Measurements from ENCODE around the gene GANC.

GANC gene

DNA sequence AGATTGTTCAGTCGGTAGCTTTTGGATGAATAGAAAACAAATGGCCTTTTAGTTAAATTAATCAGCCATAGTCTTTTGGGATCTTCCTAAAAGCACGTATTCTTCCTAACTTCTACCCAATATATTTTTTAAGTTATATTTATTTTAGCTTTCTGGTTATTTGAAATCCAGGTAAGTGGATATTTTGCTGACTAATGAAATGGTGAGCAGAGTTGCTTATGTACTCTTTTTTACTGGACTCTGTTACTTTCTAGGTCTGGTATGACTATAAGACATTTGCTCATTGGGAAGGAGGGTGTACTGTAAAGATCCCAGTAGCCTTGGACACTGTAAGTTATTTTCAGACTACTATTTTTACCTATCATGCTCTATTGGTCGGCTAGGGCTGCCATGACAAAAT lies 72.5 kb downstream of the GANC start:
- DNase-seq (ENCODE audit: low read depth, low spot score): no peak

DNA sequence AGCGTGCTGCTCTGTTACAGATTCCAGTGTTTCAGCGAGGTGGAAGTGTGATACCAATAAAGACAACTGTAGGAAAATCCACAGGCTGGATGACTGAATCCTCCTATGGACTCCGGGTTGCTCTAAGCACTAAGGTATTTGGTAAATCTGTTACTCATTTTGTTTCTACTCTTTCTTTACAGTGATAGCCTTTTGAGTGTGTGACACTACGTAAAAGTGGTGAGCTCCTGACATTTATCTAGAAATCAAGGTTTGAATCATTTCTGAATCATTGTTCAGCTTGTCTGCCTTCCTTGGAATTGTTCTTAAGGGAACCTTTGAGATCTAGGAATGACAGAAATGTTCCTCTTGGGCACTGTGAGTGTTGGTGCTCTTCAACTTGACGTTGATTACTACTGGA lies 75.1 kb downstream of the GANC start:
- DNase-seq (ENCODE audit: low read depth, low spot score): no peak

DNA sequence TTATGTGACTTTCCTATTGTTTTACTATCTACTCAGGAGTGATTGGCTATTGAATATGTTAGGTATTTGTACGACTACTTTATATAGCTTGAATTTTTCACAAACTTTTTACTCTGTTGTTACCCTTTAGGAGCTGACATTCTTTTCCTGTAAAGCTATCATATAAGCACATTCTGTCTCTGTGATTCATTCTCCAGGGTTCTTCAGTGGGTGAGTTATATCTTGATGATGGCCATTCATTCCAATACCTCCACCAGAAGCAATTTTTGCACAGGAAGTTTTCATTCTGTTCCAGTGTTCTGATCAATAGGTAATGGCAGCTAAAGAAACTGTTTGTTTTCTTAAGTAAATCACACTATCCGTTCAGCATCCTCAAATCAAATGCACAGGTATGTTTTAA lies 76.2 kb downstream of the GANC start:
- no peak for DNase-seq (ENCODE audit: low read depth, low spot score)

DNA sequence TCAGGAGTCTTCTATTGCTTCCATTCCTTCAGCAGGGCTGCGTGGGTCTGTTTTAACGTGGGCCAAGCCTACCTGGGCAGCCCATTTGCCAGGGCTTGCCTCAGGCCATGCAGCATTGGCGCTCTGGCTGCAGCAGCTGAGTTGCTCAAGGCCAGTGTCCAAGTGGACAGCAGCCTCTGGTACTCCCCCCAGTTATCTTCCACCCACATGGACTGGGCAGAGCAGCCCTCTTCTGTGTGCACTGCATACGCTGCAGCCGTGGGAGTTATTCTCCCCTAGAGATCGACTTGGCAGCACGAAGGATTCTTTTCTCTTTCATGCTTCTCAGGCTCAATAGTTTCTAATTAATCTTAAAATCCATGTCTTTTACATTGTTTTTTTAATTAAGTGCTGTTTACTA lies 79.4 kb downstream of the GANC start:
- no peak for DNase-seq (ENCODE audit: low read depth, low spot score)

DNA sequence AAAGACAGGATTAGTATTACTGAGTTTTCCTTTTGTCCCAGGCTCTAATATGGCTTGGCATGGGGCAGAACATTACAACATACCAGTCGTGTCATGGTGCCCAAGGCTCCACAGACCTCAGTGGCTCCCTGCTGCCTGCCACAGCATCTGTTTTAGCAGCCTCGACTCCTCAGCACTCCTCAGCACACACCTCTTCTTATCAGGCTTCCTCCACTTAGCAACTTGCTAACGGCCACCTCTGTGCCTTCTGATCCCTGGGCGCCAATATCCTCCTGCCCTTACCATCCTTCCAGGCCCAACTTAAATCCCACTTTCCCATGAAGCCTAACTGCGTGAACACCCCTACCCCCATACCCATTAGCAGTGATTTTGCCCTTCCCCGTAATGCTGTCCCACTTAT lies 80.1 kb downstream of the GANC start:
- no peak for DNase-seq (ENCODE audit: low read depth, low spot score)

DNA sequence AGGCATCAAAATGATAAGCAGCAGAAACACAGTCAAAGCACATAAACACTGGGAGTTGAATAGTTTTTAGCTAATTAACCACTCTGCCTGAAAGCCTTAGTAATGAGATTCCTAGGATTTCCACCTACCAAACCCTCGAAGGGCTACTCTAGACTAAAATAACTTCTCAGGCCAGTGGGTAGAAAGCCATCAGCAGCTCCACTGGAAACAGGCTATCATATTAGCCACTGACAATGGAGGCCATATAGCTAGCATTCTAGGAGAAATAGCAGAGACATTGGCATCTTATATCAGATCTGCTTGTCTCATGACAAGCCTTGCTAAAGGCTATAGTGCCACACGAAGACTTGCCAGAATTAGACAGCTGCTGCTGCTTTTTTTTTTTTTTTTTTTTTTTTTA lies 81.8 kb downstream of the GANC start:
- DNase-seq (ENCODE audit: low read depth, low spot score): no peak

DNA sequence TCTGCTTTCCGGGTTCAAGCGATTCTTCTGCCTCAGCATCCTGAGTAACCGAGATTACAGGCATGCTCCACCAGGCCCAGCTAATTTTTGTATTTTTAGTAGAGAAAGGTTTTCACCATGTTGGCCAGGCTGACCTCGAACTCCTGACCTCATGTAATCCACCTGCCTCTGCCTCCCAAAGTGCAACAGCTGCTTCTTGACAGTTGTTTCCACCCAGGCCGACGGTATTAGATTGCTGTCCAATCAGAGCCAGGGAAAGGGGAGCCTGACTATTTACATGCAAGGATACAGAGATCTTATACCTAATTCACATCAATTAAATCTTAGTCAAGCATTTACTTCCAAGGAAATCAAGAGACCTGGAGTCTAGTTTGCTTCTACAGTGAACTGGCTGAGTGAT lies 82.3 kb downstream of the GANC start:
- no peak for DNase-seq (ENCODE audit: low read depth, low spot score)

DNA sequence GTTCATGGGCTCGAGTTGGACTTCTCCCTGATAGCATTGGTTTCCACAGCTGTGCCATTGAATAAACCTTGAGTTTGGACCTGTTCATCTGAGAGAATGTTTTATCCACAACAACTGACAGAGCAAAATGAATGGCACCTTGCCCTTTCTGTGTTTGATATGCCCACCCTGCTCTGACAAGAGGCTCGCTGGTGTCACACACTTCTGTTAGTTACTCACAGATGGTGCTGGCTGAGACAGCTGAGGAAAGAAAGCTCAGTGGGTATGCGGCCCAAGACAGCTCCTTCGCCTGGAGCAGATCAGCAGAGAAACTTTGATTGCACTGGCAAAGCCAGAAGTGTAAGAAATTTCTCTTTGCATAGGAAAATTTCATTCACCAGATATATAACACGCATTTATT lies 83.8 kb downstream of the GANC start:
- DNase-seq (ENCODE audit: low read depth, low spot score): no peak

DNA sequence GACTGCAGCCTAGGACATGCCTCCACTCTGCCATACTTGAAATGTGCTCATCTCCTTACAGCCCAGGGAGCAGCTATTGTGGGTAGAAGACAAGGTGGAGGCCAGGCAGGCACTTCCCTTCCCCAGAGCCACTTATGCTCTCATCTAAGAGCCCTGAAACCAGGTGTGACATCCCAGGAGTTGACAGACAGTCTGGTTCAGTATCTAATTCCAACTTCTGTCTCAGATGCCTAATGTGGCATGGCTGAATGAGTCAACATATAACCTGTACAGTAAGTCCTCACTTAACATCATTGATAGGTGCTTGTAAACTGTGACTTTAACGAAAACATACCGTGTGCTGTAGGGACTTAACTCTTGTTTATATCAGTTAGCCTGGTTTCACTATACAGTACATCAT lies 85.1 kb downstream of the GANC start:
- DNase-seq (ENCODE audit: low read depth, low spot score): no peak

DNA sequence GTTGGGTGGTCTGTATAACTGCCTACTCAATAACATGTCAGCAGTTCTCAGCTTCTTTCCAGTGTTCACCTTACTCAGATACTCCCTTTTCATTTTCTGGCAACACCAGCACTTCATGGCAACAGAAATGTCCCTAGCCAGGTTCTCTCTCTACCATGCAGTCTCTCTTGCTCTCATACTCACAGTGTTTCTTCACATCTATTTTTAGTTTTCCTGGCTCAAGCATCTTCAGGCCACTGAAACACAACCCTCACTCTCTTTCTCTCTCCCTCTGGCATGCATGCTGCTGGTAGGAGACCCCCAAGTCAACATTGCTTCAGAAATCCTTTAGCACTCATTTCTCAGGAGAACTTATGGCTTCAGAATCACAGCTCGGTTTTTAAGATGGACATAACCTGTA lies 86.2 kb downstream of the GANC start, which contains the start of gene CAPN3:
CAPN3 (plus strand) TSS at position 253 of the 400 bp plus-strand sequence. CDS start 305 bp downstream, outside the sequence.
- no peak for DNase-seq (ENCODE audit: low read depth, low spot score)

DNA sequence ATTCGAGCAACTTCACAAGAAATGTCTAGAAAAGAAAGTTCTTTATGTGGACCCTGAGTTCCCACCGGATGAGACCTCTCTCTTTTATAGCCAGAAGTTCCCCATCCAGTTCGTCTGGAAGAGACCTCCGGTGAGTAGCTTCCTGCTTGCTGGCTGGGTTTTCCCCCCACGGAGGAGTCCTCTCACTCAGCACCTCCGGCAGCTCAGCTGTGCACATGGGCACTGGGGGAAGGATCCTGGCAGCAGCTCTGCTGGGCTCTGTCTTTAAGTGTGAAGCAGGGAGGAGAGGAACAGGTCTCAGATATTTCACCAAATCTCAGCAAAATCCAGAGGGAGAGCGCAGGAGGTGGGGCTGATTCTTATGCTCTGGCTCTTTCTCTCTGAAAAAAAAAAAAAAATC lies 87.0 kb downstream of the GANC start:
- DNase-seq (ENCODE audit: low read depth, low spot score): no peak

DNA sequence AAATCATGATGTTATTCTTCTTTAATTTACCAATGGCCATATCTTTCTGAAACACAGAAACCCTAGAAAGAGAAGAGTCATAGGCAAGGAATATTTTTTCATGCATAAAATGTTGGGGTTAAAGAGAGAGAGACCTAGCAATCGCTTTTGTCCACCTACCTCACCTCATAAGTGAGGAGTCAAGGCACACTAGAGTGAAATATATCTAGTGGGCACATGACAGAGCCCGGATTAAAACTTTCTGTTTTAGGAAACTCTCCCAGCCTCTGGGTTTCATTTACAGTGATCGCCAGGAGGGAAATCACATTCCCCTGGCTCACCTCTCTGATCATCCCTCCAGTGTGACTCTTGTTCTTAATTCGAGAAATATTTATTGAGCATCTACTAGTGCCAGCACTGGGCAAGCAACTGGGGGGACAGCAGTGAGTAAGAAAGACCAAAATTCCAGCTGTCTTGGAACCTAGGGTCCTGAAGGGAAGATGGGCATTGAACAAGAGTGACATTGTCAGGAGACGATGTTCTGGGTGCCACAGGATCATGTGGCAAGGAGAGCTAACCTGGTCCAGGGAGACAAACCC lies 87.6 kb downstream of the GANC start:
- no peak for DNase-seq (ENCODE audit: low read depth, low spot score)

DNA sequence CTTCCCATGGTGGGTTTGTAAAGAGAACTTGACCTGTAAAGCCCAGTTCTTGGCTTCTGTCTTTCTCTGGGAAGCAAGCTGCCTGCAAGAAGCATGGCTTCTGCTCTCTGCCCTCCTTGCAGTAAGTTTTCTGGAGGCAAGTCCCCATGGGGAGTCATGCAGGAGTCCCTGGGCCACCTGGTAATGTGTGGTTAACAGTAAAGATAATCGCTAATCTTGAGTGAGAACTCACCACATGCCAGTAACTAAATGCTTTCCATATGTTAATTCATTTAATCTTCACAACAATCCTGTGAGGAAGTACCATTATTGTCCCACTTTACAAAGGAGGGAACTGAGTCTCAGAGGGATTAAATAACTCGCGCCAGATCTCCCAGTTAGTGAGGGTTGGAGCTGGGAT lies 90.5 kb downstream of the GANC start:
- DNase-seq (ENCODE audit: low read depth, low spot score): no peak

DNA sequence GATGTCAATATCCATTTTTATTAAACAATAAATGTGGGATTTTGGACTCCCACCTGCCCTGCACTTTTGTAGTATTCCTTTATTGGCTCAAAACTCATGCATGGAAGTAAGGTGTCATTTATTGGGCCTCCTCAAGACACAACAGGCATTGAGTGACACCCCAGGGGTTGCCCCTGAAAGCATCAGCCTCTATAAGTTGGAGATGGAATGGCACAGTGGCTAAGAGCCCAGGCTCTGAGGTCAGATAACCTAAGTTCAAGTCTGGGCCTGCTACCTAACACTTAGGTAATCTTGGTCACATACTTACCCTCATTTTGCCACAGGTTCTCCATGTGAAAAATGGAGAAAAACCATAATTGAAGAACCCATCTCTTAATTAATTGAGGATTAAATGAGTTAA lies 90.9 kb downstream of the GANC start:
- DNase-seq (ENCODE audit: low read depth, low spot score): no peak

DNA sequence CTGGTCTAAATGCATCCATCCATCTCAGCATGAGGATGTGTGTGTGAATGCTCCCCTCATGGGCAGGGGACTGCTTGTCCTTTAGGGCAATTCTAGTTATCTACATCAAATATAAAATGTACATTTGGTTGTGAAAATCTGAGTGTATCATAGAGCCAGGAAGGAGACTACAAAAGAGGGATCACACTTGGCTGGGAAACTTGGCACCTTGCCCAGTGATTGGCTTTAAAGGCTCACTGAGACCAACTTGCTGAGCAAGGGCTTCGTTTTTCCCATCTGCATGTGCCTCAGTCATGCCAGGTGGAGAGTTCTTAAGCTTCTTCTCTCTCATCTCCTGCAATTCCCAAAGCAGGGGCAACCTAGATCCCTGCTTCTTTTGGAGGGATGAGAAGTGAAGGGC lies 91.5 kb downstream of the GANC start:
- no peak for DNase-seq (ENCODE audit: low read depth, low spot score)

DNA sequence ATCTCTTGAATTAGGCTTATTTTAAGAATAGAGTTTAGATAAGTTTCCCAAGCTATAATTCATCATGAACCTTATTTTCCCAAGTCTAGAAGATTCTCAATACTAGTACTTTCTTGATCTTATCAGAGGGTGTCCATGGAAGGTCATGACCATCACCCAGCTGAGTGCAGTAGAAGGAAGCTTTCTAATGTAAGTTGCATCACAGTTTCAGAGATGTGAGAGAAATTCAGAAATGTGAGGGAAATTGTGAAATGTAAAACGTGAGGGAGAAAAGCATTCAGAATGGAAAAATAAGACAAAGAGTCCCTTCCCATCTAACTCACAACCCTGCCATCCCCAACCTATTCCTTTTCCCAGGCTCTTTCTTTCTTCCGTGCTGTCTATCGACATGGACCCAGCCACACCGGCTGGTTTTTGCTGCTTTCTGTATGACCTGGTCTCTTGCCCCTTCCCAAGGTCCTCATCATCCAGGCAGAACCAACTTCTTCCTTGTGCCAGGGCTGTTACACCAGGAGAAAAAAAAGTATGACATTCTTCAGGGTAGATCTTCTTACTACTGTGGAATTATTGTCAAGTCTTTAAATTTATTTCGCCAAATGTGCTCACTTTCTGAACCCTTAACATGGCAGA lies 93.0 kb downstream of the GANC start:
- DNase-seq (ENCODE audit: low read depth, low spot score): no peak

DNA sequence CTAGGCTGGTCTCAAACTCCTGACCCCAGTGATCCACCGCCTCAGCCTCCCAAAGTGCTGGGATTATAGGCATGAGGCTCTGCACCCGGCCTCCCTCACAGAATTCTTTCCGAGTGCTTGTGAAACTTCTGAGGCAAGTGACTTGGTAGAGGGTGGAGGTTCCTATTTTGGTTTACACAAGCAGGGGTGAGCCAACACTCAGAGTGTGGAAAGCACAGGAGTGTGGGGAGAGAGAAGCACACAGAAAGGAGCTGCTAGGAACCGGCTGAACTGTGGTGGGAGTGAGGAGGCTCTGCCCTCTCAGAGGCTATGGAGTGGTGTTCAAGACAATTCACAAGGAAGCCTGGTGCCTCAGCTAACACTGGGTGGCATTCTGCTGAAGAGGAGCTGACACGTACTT lies 94.0 kb downstream of the GANC start:
- no peak for DNase-seq (ENCODE audit: low read depth, low spot score)

DNA sequence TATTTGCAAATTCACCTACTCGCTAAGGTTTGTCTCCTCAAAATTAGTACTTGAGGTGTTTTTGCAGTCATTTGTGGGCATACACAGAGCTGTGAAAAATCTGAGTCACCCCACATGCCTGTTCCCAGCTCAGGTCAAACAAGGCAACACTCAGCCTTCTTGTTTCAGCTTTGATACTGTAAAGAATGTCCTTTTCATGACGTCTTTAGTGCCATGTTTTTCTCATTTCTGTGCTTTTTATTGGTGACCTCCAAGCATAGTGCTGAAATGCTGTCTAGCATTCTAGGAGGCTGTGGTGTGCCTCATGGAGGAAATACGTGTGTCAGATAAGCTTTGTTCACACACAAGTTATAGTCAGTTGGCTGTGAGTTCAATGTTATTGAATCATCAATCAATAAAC lies 95.1 kb downstream of the GANC start:
- no peak for DNase-seq (ENCODE audit: low read depth, low spot score)

DNA sequence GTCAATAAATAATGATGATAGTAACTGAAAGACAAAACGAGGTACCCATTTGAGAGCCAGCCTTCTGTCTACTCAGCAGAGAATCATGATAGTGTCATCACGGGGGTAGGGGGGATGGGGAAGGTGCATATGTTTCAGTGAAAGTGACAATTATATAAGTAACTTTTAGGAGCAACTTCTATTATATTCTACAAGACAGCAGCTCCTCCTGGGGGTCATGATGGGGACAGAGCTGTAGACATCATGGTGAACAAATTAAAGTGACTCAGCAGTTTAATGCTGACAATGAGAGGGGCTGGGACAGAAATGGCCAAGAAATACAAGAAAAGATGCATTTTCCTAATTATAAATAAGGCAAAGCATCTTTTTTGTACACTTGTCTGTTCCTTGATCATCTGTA lies 98.1 kb downstream of the GANC start:
- DNase-seq (ENCODE audit: low read depth, low spot score): no peak

DNA sequence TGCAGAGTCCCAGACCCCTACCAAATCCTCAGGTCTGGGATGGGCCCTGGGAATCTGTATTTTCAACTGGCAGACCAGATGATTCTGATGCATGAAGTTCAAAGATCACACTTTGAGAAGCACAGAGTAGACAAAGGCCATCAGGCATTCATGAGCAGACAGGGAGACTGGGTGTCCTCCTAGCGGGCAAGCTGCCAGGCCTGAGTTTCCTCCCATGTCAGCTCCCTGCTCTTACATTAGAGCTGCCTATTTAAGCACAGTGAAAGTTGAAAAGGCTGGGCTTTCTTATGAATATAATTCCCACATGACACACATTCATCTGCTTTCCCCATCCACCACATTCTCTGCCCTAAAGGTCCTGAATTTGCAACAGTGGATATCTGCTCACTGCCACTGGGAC lies 100.3 kb downstream of the GANC start:
- DNase-seq (ENCODE audit: low read depth, low spot score): no peak

DNA sequence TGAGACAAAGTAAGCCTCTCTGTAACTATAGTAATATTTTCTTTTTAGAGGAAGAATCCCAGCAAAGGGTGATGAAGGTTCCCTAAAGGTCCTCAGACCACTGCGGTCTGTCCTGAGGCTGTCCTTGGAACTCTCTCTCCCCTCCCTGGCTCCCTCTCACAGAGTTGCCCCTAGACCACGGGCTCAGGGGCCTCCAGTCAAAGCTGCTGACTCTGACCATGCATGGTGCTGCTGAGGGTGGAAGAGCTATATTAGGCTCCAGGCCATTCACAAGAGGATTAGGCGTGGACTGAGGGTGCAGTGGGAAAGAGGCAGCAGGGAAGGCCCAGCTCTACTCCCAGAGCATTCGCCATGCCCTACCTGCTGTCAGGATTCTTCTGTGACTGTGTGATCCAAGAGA lies 100.9 kb downstream of the GANC start:
- no peak for DNase-seq (ENCODE audit: low read depth, low spot score)

DNA sequence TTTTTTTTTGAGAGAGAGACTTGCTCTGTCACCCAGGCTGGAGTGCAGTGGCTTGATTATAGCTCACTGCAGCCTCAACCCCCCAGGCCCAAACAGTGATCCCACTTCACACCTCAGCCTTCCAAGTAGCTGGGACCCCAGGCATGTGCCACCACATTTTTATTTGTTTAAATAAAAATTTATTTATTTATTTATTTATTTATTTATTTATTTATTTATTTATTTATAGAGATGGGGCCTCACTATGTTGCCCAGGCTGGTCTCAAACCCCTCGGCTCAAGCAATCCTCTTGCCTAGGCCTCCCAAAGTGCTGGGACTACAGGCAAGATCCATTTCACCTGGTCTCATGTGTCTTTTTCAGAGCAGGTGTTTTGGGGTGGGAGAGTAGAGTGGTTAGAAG lies 101.8 kb downstream of the GANC start:
- no peak for DNase-seq (ENCODE audit: low read depth, low spot score)

DNA sequence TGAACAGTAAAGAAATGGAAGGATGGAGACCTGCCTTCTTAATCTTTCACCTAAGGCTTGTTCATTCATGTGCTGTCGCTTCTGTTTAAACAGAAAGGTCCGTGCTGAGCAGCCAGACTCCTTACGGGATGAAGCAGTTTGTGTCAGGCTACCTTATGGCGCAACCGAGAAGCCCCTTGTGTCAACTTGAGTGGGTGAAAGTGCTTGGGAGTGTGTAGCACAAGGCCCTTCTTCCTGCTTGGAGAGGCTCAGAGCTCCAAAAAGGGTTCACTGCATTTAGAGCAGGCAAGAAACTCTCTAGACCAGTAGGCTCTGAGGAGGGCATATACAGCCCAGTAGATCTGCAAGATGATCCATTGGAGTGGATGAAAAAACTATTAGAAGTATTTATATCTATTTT lies 102.3 kb downstream of the GANC start:
- no peak for DNase-seq (ENCODE audit: low read depth, low spot score)

DNA sequence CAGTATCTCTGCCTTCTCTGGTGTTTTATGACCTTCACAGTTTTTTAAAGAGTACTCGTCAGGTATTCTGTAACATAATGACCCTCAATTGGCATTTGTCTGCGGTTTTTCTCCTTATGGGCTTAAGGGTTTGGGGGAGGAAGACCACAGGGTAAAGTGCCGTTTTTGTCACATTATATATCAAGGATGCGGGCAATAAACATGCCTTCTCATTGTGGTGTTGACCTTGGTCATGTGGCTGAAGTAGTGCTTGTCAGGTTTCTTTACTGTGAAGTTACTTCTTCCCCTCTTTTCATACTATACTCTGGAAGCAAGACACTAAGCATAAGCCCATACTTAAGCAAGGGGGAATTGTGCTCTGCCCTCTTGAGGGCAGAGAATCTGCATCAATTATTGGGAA lies 102.9 kb downstream of the GANC start:
- DNase-seq (ENCODE audit: low read depth, low spot score): no peak

Measured in ELF-1 (cell line).